ENCODE measurements around the gene NUDT6.

Gene NUDT6

GRCh38 chr4:122865425-122865824 is 57.0 kb downstream of the NUDT6 start:
- DNase-seq (ENCODE audit: low read depth), result no peak
- TF ChIP-seq CTCF (IDR thresholded peaks at IDR 0.05; ENCODE audit: insufficient read depth, low read depth, low read length, missing control alignments), result no peak
- no peak overlapping the region for H3K4me3 ChIP-seq (ENCODE audit: low read length)

DNA sequence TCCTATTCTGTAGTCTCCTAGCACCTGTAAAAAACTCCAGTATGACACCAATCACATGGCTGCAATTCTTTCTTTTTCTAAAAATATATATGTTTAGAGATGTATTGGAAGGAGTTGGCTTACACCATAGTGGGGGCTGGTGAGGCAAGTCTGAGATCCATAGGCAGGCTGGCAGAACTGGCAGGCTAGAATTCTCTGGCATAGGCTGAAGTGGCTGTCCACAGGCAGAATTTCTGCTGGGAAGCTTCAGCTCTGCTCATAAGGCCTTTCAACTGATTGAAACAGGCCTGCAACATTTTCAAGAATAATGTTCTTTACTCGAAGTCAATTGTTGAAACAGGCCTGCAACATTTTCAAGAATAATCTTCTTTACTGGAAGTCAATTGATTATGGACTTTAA is 58.8 kb downstream of the NUDT6 start:
- H3K4me3 ChIP-seq (ENCODE audit: low read length), result no peak overlapping the region
- TF ChIP-seq CTCF (IDR thresholded peaks at IDR 0.05; ENCODE audit: insufficient read depth, low read depth, low read length, missing control alignments), result no peak
- no peak for DNase-seq (ENCODE audit: low read depth)

DNA sequence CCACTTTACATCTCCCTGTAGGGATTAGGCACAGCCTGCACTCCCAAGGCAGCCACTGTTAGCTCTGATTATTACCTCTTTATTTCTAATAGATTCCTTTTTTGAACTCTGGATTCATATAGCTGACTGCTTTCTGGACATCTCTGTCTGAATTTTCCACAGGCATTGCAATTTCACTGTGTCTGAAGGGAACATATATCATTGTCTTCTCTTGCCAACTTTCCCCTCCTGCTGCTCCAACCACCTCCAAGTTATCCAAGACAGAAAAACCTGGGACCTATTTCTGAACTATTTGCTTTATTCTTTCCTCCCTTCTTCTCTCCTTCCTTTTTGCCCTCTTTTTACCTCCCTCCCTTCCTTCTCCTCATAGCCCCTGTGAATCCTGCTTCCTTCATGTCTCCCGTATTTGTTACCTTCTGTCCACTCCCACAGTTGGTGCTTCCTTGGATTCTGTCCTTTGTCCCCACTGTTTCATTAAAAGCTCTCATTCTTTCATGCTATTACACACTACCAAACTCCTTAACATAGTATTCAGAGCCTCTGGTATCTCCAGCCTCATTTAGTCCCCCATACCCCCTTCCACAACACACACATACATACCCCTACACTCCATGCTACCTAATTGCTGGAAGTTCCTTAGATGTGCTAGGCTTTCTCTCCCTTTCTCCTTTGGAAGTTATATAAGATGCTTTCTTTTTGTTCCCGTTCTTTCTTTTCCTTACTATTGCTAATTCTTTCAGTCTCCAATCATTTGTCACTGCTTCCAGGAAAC is 61.0 kb downstream of the NUDT6 start:
- DNase-seq (ENCODE audit: low read depth), result no peak
- no peak overlapping the region for H3K4me3 ChIP-seq (ENCODE audit: low read length)
- TF ChIP-seq CTCF (IDR thresholded peaks at IDR 0.05; ENCODE audit: insufficient read depth, low read depth, low read length, missing control alignments), result no peak

DNA sequence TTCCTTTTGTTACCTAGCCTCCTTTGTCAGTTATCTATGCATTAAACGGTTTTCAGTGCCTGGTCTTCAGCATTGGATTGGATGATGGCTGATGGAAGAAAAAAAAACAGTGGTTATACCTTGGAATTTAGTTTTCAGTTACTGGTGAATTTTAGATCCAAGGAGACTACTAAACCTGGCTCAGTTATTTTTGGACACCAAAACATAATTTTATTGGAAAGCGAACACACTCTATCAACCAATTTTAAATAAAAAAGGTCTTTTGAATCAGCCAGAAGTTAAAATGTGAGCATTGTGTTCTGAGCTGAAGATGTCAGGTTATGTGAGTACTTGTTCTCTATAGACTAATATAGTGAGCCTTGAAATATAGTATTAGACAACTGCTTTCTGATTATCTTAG is 63.7 kb downstream of the NUDT6 start:
- H3K4me3 ChIP-seq (ENCODE audit: low read length), result no peak overlapping the region
- DNase-seq (ENCODE audit: low read depth), result no peak
- no peak for TF ChIP-seq CTCF (IDR thresholded peaks at IDR 0.05; ENCODE audit: insufficient read depth, low read depth, low read length, missing control alignments)

- H3K4me3 ChIP-seq (ENCODE audit: low read length), result no peak overlapping the region
- no peak for TF ChIP-seq CTCF (IDR thresholded peaks at IDR 0.05; ENCODE audit: insufficient read depth, low read depth, low read length, missing control alignments)
- no peak for DNase-seq (ENCODE audit: low read depth)
These were observed 65.2 kb downstream of the NUDT6 start for GRCh38 chr4:122857160-122857559.

GRCh38 chr4:122855353-122855890 is 67.0 kb downstream of the NUDT6 start:
- TF ChIP-seq CTCF (IDR thresholded peaks at IDR 0.05; ENCODE audit: insufficient read depth, low read depth, low read length, missing control alignments), result no peak
- no peak overlapping the region for H3K4me3 ChIP-seq (ENCODE audit: low read length)
- no peak for DNase-seq (ENCODE audit: low read depth)
